ENCODE measurements around the gene PHACTR1.
A peak's percentile ranks its signal among the peaks of the same experiment; 100 is the strongest.

DNA sequence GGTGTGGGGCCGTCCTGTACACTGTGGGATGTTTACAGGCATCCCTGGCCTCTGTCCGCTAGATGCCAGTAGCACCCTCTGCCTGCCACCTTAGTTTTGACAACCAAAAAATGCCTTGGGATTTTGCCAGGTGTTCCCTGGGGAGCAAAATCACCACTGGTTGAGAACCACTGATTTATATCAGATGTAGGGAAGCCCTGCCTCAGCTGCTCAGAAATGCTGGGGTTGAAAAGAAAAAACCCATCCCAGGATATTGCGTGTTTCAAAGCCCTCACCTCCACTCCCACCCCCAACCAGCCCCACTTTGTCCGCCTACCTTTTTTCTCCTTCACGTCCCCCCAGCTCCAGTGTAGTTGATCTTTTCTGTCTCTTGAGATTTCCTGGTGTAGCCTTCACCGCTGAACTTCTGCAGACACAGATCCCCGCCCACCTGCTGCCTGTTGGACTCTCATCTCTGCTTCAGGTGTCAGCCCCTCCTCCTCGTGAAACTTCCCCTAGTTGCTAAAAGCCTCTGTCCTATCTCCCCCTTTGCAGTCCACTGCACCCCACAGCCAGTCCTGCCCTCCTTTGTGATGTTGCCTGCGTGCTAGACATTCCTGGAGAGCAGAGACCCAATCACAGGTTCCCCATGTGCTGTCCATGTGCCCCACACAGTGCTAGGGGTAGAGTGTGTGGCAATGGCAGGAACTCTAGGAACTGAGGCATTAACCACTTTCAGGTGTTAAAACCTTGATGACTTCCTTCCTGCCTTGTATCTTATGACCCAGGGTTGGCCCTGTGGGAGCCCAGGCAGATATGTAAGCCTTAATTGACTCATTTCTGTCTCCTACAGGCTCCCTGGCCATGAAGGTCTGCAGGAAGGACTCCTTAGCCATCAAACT, 512.9 kb downstream of the PHACTR1 start:
- peak; percentile 67 for TF ChIP-seq CTCF (IDR thresholded peaks at IDR 0.05; ENCODE audit: low read depth, low read length)
- no peak for TF ChIP-seq EZH2phosphoT487 (IDR thresholded peaks at IDR 0.05; ENCODE audit: low read depth)

Measured in OCI-LY3 (cell line).